Tibial artery (tissue), 4 donors: ENCODE results near the gene PTPRN2.

Experiments
- DNase-seq, 2 donors: peaks; one replicate each; pipeline ENCODE4 v3.0.0-alpha.2; 2019
- H3K27ac ChIP-seq, 2 donors: fragments of 200-600 bp; sonication (generic) in 1 of 2; 1 replicate in 1 of 2; 2 replicates in 1 of 2; pipeline ENCODE4 v1.5.1; 2018 to 2019; ENCODE audit warnings: mild to moderate bottlenecking in 1 of 2
- H3K27me3 ChIP-seq, 2 donors: fragments of 200-600 bp; sonication (generic) in 1 of 2; one replicate each; pipeline versions ENCODE4 v1.5.1 to v1.6.0; 2016 to 2019
- H3K36me3 ChIP-seq, 3 donors: fragments of 200-600 bp; sonication (generic) in 2 of 3; one replicate each; pipeline ENCODE4 v1.5.1; 2016 to 2019; ENCODE audit warnings: mild to moderate bottlenecking in 2 of 3
- H3K4me1 ChIP-seq, 4 donors: fragments of 200-600 bp; sonication (generic) in 2 of 4; 1 replicate in 3 of 4; 2 replicates in 1 of 4; pipeline ENCODE4 v1.5.1; 2016 to 2019
- H3K4me3 ChIP-seq, 2 donors: fragments of 200-600 bp; sonication (generic) in 1 of 2; 1 replicate in 1 of 2; 2 replicates in 1 of 2; pipeline ENCODE4 v1.5.1; 2018 to 2019; ENCODE audit warnings: mild to moderate bottlenecking in 2 of 2
- H3K9me3 ChIP-seq, 3 donors: fragments of 200-600 bp; sonication (generic) in 1 of 3; one replicate each; pipeline ENCODE4 v1.5.1; 2016 to 2019
- CTCF ChIP-seq, 2 experiments: fragments of 200-600 bp in 1 of 2; fragments of 450-650 bp in 1 of 2; IDR thresholded peaks; one replicate each; pipeline ENCODE4 v1.5.1; 2017 to 2019; ENCODE audit warnings: antibody characterized with exemption in 2 of 2, mild to moderate bottlenecking in 1 of 2, moderate library complexity in 1 of 2
- intact Hi-C: fragments of 100-400 bp; cut with DNase I; formaldehyde crosslinking; loops from one replicate; pipeline ENCODE4 v1.15.0; 2023; ENCODE audit warnings: low total_unique reads

PTPRN2 gene

GRCh38 chr7:158366916-158367633 lies 220.5 kb downstream of the PTPRN2 start:
- no peak for DNase-seq
- Histone ChIP-seq H3K9me3 (no peaks in the 10 kb centered on the region), H3K36me3 (no peaks in the 10 kb centered on the region), H3K27ac (no peak overlapping the region), H3K4me1 (no peaks in the 10 kb centered on the region), H3K27me3 (peaks cover 0 to 3% of the 10 kb centered on the region in 2 donors), H3K4me3 (no peak overlapping the region)
- intact Hi-C loops: no loop called here
- no peak for TF ChIP-seq CTCF (IDR thresholded peaks at IDR 0.05)

GRCh38 chr7:158366346-158366745 lies 221.3 kb downstream of the PTPRN2 start:
- Histone ChIP-seq H3K9me3 (no peaks in the 10 kb centered on the region), H3K4me3 (no peak overlapping the region), H3K36me3 (no peaks in the 10 kb centered on the region), H3K27ac (no peak overlapping the region), H3K4me1 (no peaks in the 10 kb centered on the region), H3K27me3 (no peaks in the 10 kb centered on the region)
- no peak for DNase-seq
- intact Hi-C loops: no loop called here
- no peak for TF ChIP-seq CTCF (IDR thresholded peaks at IDR 0.05)

GRCh38 chr7:158365267-158365666 lies 222.4 kb downstream of the PTPRN2 start:
- H3K27me3 ChIP-seq: no peaks in the 10 kb centered on the region
- H3K4me3 ChIP-seq: no peak overlapping the region
- TF ChIP-seq CTCF (IDR thresholded peaks at IDR 0.05): no peak
- H3K36me3 ChIP-seq: no peaks in the 10 kb centered on the region
- H3K4me1 ChIP-seq: no peaks in the 10 kb centered on the region
- intact Hi-C loops: no loop called here
- DNase-seq: peak in 1 of 2 donors; percentile 10
- no peak overlapping the region for H3K27ac ChIP-seq
- no peaks in the 10 kb centered on the region for H3K9me3 ChIP-seq

- H3K27me3 ChIP-seq: no peaks in the 10 kb centered on the region
- H3K9me3 ChIP-seq: no peaks in the 10 kb centered on the region
- no peak for DNase-seq
- intact Hi-C loops: no loop called here
- H3K36me3 ChIP-seq: no peaks in the 10 kb centered on the region
- no peaks in the 10 kb centered on the region for H3K4me1 ChIP-seq
- TF ChIP-seq CTCF (IDR thresholded peaks at IDR 0.05): no peak
- H3K4me3 ChIP-seq: no peak overlapping the region
- no peak overlapping the region for H3K27ac ChIP-seq
These were observed 223.2 kb downstream of the PTPRN2 start for GRCh38 chr7:158364451-158364850.

GRCh38 chr7:158362912-158363905 lies 224.4 kb downstream of the PTPRN2 start:
- no peak for TF ChIP-seq CTCF (IDR thresholded peaks at IDR 0.05)
- peak in 1 of 2 donors; percentile 59 for DNase-seq
- Histone ChIP-seq H3K4me3 (no peak overlapping the region), H3K4me1 (no peaks in the 10 kb centered on the region), H3K36me3 (no peaks in the 10 kb centered on the region), H3K27ac (no peak overlapping the region), H3K27me3 (peaks cover 0 to 3% of the 10 kb centered on the region in 2 donors), H3K9me3 (no peaks in the 10 kb centered on the region)
- intact Hi-C loops: no loop called here
